ENCODE results near the gene MRGPRX4.

Gene MRGPRX4

GRCh38 chr11:18221274-18221876 lies 48.7 kb downstream of the MRGPRX4 start:
- no peak for DNase-seq (ENCODE audit: low read depth in 2 of 2)

- no peak for DNase-seq (ENCODE audit: low read depth in 2 of 2)
Observed at GRCh38 chr11:18222814-18223421, 50.3 kb downstream of the MRGPRX4 start.
